Cardiac muscle cell (in vitro differentiated cells and primary cell): ENCODE results near the gene NCDN. TPM values are rescaled to one million over a fixed set of nuclear protein-coding genes. Genes with fewer than 3 reads are reported as not detected.

ENCODE experiments used
- DNase-seq, 2 donors: peaks; one replicate each; pipeline versions ENCODE4 v3.0.0 to v3.0.0-alpha.2; 2010 to 2017; ENCODE audit warnings: low read depth in 1 of 2, low spot score in 1 of 2
- H3K27ac ChIP-seq: fragments of 200-600 bp; sonication (generic); 2 replicates; pipeline ENCODE4 v1.5.1; 2016
- H3K27me3 ChIP-seq: fragments of 200-600 bp; sonication (generic); 2 replicates; pipeline ENCODE4 v1.6.0; 2016; ENCODE audit warnings: control low read depth
- H3K36me3 ChIP-seq: fragments of 200-600 bp; sonication (generic); 2 replicates; pipeline ENCODE4 v1.5.1; 2016; ENCODE audit warnings: control low read depth
- H3K4me1 ChIP-seq: fragments of 200-600 bp; sonication (generic); 2 replicates; pipeline ENCODE4 v1.8.1; 2017; ENCODE audit warnings: low read depth, mild to moderate bottlenecking, mixed run types
- H3K4me3 ChIP-seq: fragments of 200-600 bp; sonication (generic); 2 replicates; pipeline ENCODE4 v1.5.1; 2016; ENCODE audit warnings: mild to moderate bottlenecking
- H3K9me3 ChIP-seq: fragments of 200-600 bp; sonication (generic); 2 replicates; pipeline ENCODE4 v1.5.1; 2017; ENCODE audit warnings: low read depth, mild to moderate bottlenecking, control low read depth
- polyA plus RNA-seq: library from polyadenylated mRNA; unstranded; fragments of >200 nt; fragmentation: Nextera tagmentation; extraction: Ambion mirVana; gene quantifications from 2 replicates; pipeline ENCODE4 v1.2.1, GENCODE V29; 2016
- total RNA-seq: library from RNA; depleted of rRNA; stranded (reverse); fragments of >200 nt; gene quantifications from 2 replicates; pipeline ENCODE4 v1.2.3, GENCODE V29; 2016
- TF ChIP-seq, protein P1 (sequence below): IDR thresholded peaks from 2 replicates; pipeline ENCODE4 v1.5.1; 2012; ENCODE audit warnings: low read depth, mild to moderate bottlenecking, low read length

NCDN gene
- total and polyA plus RNA-seq, 2 experiments from 2014 or later = 43.9 to 46.2 TPM

GRCh38 chr1:35558374-35559316 is 1.0 kb downstream of the NCDN start:
- peak in 1 of 2 donors; percentile 52 for DNase-seq
- H3K9me3 ChIP-seq = no peaks in the 10 kb centered on the region

GRCh38 chr1:35559317-35559944 is 1.8 kb downstream of the NCDN start:
- Histone ChIP-seq H3K4me3 (no peak overlapping the region), H3K36me3 (no peaks in the 10 kb centered on the region)

More at GRCh38 chr1:35558374-35559316, 1.0 kb downstream of the NCDN start:
- H3K27me3 ChIP-seq = no peaks in the 10 kb centered on the region
- peaks cover 13% of the 10 kb centered on the region for H3K4me1 ChIP-seq
- TF ChIP-seq, protein P1, sequence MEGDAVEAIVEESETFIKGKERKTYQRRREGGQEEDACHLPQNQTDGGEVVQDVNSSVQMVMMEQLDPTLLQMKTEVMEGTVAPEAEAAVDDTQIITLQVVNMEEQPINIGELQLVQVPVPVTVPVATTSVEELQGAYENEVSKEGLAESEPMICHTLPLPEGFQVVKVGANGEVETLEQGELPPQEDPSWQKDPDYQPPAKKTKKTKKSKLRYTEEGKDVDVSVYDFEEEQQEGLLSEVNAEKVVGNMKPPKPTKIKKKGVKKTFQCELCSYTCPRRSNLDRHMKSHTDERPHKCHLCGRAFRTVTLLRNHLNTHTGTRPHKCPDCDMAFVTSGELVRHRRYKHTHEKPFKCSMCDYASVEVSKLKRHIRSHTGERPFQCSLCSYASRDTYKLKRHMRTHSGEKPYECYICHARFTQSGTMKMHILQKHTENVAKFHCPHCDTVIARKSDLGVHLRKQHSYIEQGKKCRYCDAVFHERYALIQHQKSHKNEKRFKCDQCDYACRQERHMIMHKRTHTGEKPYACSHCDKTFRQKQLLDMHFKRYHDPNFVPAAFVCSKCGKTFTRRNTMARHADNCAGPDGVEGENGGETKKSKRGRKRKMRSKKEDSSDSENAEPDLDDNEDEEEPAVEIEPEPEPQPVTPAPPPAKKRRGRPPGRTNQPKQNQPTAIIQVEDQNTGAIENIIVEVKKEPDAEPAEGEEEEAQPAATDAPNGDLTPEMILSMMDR = peak; percentile 5
- peak overlapping the region; percentile 67 for H3K27ac ChIP-seq
- peaks cover 7% of the 10 kb centered on the region for H3K36me3 ChIP-seq
- peak overlapping the region; percentile 93 for H3K4me3 ChIP-seq

DNA sequence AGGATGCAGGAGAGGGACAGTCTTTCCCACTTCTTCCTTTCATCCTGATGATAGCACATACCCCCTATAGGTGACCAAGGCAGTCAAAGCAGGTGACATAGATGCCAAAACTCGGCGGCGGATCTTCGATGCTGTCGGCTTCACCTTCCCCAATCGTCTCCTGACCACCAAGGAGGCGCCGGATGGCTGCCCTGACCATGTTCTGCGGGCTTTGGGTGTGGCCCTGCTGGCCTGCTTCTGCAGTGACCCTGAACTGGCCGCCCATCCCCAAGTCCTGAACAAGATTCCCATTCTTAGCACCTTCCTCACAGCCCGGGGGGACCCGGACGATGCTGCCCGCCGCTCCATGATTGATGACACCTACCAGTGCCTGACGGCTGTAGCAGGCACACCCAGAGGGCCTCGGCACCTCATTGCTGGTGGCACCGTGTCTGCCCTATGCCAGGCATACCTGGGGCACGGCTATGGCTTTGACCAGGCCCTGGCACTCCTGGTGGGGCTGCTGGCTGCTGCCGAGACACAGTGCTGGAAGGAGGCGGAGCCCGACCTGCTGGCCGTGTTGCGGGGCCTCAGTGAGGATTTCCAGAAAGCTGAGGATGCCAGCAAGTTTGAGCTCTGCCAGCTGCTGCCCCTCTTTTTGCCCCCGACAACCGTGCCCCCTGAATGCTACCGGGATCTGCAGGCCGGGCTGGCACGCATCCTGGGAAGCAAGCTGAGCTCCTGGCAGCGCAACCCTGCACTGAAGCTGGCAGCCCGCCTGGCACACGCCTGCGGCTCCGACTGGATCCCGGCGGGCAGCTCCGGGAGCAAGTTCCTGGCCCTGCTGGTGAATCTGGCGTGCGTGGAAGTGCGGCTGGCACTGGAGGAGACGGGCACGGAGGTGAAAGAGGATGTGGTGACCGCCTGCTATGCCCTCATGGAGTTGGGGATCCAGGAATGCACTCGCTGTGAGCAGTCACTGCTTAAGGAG is 2.9 kb downstream of the NCDN start:
- no peaks in the 10 kb centered on the region for H3K27me3 ChIP-seq
- no peak overlapping the region for H3K27ac ChIP-seq
- TF ChIP-seq, protein P1 = no peak

More at GRCh38 chr1:35559317-35559944, 1.8 kb downstream of the NCDN start:
- no peak for DNase-seq
- TF ChIP-seq, protein P1 = no peak
- no peaks in the 10 kb centered on the region for H3K9me3 ChIP-seq
- H3K27me3 ChIP-seq = no peaks in the 10 kb centered on the region
- H3K4me1 ChIP-seq = peaks cover 10% of the 10 kb centered on the region
- no peak overlapping the region for H3K27ac ChIP-seq

DNA sequence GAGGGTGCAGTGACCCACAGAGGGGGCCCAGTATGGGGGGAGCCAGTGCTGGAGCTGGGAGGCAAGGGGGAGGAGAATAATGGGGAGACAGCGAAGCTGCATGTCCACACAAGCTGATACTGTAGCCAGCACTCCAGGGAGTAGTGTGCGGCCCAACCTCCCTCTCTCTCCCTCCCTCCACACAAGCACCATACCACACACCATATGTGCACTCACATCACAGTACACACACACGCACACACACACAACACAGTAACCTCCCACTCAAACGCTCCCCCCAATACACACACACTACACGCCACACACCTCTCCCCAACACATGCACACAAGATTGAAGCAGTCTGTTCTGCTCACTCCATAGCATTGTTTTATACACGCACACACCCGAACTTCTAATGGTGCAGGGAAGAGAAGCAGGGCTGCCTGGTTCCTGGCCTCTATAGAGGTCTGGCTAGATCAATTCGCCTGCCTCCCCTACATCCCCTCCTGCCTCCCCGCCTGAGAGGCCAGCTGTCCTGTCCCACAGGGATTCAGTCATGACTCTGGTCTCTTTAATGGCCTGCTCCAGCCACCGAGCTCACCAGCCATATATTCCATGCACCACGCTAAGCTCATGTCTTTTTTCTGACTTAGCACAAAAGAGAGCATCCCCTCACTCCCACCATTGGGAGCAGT is 3.8 kb downstream of the NCDN start:
- TF ChIP-seq, protein P1 = no peak
- Histone ChIP-seq H3K4me1 (peaks cover under 1% of the 10 kb centered on the region), H3K36me3 (no peaks in the 10 kb centered on the region), H3K4me3 (no peak overlapping the region), H3K27ac (no peak overlapping the region), H3K27me3 (no peaks in the 10 kb centered on the region), H3K9me3 (no peaks in the 10 kb centered on the region)
- no peak for DNase-seq

More for the DNA sequence above, 2.9 kb downstream of the NCDN start:
- no peak overlapping the region for H3K4me3 ChIP-seq
- no peak for DNase-seq
- H3K4me1 ChIP-seq = peaks cover 9% of the 10 kb centered on the region
- H3K9me3 ChIP-seq = no peaks in the 10 kb centered on the region
- H3K36me3 ChIP-seq = no peaks in the 10 kb centered on the region
